Mucosa of gallbladder (tissue), 1 donor: Measurements from ENCODE around the gene NLGN1. TPM values are rescaled to one million over a fixed set of nuclear protein-coding genes. Genes with fewer than 3 reads are reported as not detected.

ENCODE experiments used
- DNase-seq: peaks from one replicate; pipeline ENCODE4 v3.0.0-alpha.2; 2020; ENCODE audit warnings: low spot score
- total RNA-seq: library from RNA; stranded (reverse); gene quantifications from one replicate; pipeline ENCODE4 v1.2.1, GENCODE V29; 2021
- donor health status: DM: no; HTN: no; CAD: no.

Gene NLGN1
- total RNA-seq, 1 donor from 2014 or later: 8.8 TPM

DNA sequence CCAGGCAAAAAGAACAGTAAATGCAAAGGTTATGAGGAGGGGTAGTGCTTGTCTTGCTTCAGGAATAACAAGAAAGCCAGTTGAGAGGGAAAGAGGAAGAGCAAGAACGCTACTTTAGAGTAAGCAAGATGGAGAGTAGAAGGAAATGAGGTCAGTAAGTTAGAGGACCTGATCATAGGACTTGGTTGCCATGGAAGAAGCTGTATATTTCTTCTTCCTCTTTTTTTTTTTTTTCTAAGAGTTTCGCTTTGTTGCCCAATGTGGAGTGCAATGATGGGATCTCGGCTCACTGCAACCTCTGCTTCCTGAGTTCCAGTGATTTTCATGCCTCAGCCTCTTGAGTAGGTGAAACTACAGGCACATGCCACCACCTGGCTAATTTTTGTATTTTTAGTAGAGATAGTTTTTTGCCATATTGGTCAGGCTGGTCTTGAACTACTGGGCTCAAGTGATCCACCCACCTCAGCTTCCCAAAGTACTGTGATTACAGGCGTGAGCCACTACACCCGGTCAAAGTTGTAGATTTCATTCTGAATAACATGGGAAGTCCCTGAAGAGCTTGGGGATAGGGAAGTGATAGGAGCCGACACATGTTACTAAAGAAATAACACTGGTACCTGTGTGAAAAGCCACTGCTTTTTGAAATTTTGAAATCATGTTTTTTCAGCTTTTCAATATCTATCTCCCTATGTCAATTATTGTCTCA lies 933.7 kb downstream of the NLGN1 start:
- DNase-seq: no peak

DNA sequence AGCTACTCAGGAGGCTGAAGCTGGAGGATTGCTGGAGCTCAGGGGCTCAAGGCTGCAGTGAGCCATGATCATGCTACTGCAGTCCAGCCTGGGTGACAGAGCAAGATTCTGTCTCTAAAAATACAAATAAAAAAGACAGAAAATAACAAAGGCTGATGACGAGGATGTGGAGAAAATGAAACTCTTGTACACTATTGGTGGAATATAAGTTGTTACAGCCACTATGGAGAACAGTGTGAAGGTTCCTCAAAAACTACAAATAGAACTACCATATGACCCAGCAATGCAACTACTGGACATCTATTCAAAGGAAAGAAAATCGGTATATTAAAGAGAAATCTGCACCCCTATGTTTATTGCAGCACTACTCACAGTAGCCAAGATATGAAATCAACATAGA lies 934.8 kb downstream of the NLGN1 start:
- no peak for DNase-seq

DNA sequence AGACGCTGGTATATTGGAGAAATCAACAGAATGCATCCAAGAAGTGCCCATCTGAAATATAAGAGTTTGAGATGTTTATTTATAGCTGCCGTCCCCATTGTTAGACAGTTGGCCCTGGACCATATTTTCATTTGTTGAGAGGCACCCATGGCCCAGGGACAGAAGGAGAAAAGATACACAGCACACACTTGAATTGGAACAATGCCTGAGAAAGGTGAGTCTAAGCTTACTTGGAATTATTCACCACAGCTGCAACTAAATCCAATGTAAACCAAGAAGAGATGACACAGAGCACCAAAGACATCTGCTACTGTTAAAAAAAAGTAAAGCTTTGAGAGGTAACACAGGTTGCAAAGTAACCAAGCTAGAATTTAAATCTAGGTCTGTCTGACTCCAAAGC lies 936.1 kb downstream of the NLGN1 start:
- no peak for DNase-seq

DNA sequence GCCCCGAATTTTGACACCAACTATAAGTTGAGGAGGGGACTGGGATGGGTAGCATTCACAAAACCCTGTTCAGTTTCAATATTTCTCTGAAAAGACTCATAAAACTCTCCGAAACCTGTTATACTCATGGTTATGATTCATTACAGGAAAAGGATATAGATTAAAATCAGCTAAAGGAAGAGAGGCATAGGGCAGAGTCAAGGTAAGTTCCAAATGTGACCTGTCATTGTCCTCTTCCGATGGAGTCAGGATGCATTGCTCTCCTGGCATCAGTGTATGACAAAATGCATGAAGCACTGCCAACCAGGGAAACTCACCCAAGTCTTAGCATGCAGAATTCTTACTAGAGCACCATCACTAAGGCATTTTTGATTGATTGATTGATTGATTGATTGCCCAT lies 936.6 kb downstream of the NLGN1 start:
- no peak for DNase-seq

DNA sequence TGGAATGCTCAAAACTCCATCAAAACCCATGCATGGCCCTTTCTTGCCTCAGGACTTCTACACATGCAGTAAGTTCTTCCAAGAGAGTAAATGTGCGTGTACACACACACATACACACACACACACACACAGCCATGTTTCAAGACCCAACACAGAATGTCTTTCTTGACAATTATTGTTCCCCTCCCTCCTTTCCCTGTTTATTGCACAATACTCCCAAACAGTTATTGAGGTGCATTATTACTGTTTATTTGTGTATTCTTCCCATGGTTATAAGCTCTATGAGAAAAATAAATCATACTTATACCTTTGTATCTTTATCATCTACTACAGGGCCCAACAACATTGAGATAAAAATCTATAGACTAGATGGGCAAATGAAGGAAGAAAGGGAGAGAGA lies 937.8 kb downstream of the NLGN1 start:
- no peak for DNase-seq

GRCh38 chr3:174335910-174336309 lies 938.4 kb downstream of the NLGN1 start:
- no peak for DNase-seq
